ENCODE data around the gene NEO1. TPM values are rescaled to one million over a fixed set of nuclear protein-coding genes. Genes with fewer than 3 reads are reported as not detected.

The NEO1 gene
- total RNA-seq, 1 experiment from 2014 or later = 41.8 TPM

- TF ChIP-seq, protein P1, sequence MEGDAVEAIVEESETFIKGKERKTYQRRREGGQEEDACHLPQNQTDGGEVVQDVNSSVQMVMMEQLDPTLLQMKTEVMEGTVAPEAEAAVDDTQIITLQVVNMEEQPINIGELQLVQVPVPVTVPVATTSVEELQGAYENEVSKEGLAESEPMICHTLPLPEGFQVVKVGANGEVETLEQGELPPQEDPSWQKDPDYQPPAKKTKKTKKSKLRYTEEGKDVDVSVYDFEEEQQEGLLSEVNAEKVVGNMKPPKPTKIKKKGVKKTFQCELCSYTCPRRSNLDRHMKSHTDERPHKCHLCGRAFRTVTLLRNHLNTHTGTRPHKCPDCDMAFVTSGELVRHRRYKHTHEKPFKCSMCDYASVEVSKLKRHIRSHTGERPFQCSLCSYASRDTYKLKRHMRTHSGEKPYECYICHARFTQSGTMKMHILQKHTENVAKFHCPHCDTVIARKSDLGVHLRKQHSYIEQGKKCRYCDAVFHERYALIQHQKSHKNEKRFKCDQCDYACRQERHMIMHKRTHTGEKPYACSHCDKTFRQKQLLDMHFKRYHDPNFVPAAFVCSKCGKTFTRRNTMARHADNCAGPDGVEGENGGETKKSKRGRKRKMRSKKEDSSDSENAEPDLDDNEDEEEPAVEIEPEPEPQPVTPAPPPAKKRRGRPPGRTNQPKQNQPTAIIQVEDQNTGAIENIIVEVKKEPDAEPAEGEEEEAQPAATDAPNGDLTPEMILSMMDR (conservative IDR thresholded peaks at IDR 0.05) = no peak
- Histone ChIP-seq H3K56ac (ENCODE audit: insufficient read length, low read depth, low read length) (no peak overlapping the region), H2BK15ac (ENCODE audit: low read depth, low read length) (no peak overlapping the region), H3K4ac (ENCODE audit: low read depth, low read length) (no peak overlapping the region), H3K79me2 (ENCODE audit: insufficient read depth, low read length) (no peaks in the 10 kb centered on the region), H2AK5ac (ENCODE audit: insufficient read length, low read length) (no peak overlapping the region), H3K9me3 (ENCODE audit: control insufficient read depth, low read depth, low read length) (no peaks in the 10 kb centered on the region), H3K27ac (ENCODE audit: insufficient read length, low read depth, low read length) (no peak overlapping the region), H3K9ac (ENCODE audit: extremely low read depth, insufficient read length, low read length) (no peak overlapping the region), H3K23me2 (ENCODE audit: insufficient read length, low read depth, low read length, poor library complexity, severe bottlenecking) (no peaks in the 10 kb centered on the region), H3K14ac (ENCODE audit: insufficient read depth, low read length) (no peak overlapping the region), H3K18ac (ENCODE audit: insufficient read length, low read depth, low read length) (no peak overlapping the region), H2AFZ (ENCODE audit: low read length) (no peak overlapping the region), H4K8ac (replicated peaks; ENCODE audit: insufficient read length, low read depth, low read length) (no peak overlapping the region), H4K91ac (ENCODE audit: insufficient read length, low read depth, low read length) (no peak overlapping the region), H4K5ac (ENCODE audit: insufficient read length, low read depth, low read length) (no peak overlapping the region), H3T11ph (ENCODE audit: low read length) (no peak overlapping the region), H3K4me1 (ENCODE audit: insufficient read depth, low read length) (no peaks in the 10 kb centered on the region), H3K79me1 (ENCODE audit: insufficient read depth, low read depth, low read length, poor library complexity, severe bottlenecking) (no peaks in the 10 kb centered on the region), H2BK12ac (ENCODE audit: insufficient read length, low read depth, low read length) (no peak overlapping the region), H2BK5ac (ENCODE audit: insufficient read length, low read length) (no peak overlapping the region), H2BK20ac (ENCODE audit: low read depth, low read length, poor library complexity, severe bottlenecking) (no peak overlapping the region), H4K20me1 (ENCODE audit: control insufficient read depth, insufficient read depth, insufficient read length) (no peaks in the 10 kb centered on the region), H2BK120ac (ENCODE audit: low read depth, low read length, poor library complexity, severe bottlenecking) (no peak overlapping the region), H3K23ac (ENCODE audit: insufficient read length, low read depth, low read length) (no peak overlapping the region), H3K4me2 (ENCODE audit: insufficient read depth, insufficient read length, low read length) (no peak overlapping the region), H3K27me3 (ENCODE audit: insufficient read depth, low read length) (no peaks in the 10 kb centered on the region)
- Mint-ChIP-seq H3K4me3 (no peak overlapping the region), H3K36me3 (ENCODE audit: insufficient read depth in 1 of 3, low read depth in 3 of 3) (peaks cover 4 to 29% (median 29%) of the 10 kb centered on the region in 3 experiments; a peak in 6 of 7 replicates), H3K4me1 (peaks cover 0 to 4% of the 10 kb centered on the region in 2 experiments; a peak in 2 of 4 replicates), H3K27me3 (ENCODE audit: low read depth) (no peaks in the 10 kb centered on the region), H3K27ac (peak overlapping the region in 2 of 3 experiments; percentile 35 to 61; a peak in 3 of 7 replicates), H3K9me3 (no peaks in the 10 kb centered on the region)
- WGBS (ENCODE audit: extremely low coverage, insufficient read length, low lambda C conversion rate) = no CpG with 5 or more reads among the region's 5 CpGs
- no peak for DNase-seq
Observed at GRCh38 chr15:73264881-73265280, 212.6 kb downstream of the NEO1 start.

All from H9 (cell line).